GM19328 (cell line): ENCODE results near the gene APCDD1.
"Not testable (repeated sequence)": the region's sequence is repeated elsewhere in the genome, so short reads cannot be mapped to it uniquely, and the experiment has no call there.

ENCODE experiments used
- ATAC-seq: cut with Tn5 transposase; IDR thresholded peaks from one replicate; pipeline ENCODE4 v1.9.1; 2021; ENCODE audit warnings: mild to moderate bottlenecking, moderate library complexity; ENCODE audit not compliant: unreplicated experiment

APCDD1 gene

DNA sequence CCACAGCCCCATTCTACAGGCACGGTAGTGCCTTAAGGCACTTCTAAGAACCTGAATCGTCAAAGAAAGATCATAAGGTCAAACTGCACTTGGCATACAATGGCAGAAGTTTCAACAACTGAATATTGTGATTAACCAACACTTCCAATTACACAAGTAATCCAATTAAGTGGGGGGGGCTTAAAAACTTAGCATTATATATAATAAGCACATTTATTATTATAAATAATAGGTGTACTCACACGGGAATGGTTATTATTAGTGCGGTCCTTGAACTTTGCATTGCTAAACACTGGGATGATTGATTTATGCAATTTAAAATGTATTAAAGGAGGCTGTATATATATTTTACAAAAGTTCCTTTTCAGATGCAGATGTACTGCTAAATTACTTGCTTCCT lies 7.6 kb downstream of the APCDD1 start:
- no peak for ATAC-seq

DNA sequence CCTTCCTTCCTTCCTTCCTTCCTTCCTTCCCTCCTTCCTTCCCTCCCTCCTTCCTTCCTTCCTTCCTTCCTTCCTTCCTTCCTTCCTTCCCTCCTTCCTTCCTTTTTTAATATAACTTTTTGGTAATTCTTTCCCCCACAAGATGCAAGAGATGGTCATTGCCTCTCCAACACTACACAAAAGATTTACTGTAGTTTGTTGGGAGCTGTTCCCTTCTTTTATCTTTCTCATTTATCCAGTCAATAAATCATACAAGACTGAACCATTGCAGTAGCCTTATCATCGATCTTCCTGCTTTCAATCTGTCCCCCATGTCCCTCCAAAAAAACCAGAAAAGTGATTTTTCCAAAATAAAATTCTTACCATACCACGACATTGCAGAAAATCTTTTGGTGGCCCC lies 8.2 kb downstream of the APCDD1 start:
- no peak for ATAC-seq

DNA sequence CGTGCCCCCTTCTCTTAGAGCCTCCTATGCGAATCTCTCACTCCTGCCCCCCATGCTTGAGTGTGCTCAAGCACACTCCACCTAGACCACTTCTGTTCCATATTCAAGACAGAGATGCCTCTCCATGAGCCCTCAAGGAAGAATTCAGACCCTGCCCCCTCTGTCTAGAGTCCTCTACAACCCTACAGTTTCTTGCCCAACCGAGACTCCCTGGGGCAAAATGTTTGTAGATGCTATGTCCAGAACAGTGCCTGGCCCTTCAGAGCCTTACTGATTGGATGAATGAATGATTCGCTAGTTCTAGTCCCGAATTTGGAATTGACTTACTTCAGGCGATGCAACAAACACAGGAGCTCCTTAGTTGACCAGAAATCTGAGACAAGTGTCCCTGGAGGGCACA lies 8.7 kb downstream of the APCDD1 start:
- ATAC-seq: no peak

DNA sequence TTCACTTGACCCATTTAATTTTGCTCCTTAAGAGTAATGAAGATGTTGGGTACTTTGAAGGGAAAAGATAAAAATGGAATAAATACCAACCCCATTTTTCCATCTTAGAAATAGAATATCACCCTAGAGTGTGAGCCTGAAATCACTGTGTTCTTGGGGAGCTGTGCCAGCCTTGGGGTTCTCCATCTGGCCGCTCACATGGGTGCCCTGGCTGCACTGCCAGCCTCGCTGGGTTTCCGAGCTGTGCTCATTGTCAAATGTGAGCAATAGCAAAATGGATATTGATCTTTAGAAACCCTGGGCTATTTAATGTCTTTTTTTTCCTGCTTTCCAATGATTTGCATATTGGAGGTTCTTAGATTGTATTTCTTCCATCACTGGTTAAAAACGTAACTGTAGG lies 9.3 kb downstream of the APCDD1 start:
- ATAC-seq: no peak

DNA sequence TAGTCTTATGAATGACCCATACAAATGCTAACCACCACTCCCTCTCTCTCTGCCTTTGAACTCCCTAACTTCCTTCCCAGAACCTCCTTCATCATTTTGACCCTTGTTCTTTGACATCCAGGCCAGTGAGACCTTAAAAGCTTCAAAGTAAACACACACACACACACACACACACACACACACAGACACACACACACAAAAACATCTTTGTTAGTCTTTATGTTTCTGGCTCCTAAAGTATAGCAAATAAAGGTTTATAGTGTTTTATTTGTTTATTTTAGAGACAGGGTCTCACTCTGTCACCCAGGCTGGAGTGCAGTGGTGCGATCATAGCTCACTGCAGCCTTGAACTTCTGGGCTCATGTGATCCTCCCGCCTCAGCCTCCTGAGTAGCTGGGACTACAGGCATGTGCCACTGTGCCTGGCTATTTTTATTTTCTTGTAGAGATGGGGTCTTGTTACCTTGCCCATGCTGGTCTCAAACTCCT lies 9.8 kb downstream of the APCDD1 start:
- not testable (repeated sequence) for ATAC-seq

DNA sequence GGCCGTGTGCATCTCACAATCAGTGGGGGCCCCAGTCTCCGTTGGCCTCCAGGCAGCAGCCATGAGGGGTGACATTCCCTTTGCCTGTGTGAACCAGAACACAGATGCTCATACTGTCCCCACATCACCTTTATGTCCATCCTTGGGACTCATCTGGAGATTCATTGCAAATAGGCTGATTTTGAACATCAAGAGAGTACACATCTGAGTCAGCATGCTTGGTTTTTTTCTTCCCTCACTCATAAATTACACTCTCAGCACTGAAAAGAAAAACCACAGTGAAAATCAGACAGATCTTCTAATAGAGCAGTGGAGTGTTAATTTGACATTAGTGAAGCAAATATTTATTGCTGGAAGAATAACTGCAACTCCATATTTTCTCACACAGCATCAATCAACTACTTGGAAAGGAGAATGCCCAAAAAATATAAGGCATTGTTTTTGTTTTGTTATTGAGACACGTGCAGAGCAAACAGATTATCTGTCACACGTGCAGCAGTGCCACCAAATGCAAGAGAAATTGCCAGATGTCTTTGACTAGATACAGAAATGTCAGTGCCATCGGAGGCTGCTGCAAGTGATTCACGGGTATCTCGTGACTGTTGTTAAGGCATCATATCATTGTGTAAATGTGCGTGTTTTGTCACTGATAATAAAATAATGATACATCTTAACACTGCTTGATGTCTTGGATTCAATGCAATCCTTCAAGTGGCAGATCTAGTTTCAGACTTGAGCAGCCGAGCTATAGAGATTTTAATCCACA lies 10.9 kb downstream of the APCDD1 start:
- no peak for ATAC-seq

DNA sequence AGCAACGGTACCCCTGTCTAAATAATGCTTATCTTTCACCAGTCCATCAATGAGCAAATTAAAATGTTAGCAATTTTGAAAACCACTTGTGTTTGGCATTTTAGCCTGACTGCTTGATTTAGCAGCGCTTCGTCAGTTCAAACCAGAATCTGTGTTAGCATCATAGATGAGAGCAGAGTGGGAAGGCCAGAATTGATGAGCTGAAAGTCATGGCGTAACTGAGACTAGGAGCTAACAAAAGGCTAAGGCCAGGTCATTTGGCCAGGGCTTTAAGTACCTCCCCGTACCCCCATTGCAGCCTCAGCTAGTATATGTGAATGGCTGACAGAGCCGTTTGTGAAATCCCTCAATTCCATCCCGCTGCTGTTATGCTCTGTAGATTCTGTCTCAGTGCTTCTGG lies 16.0 kb downstream of the APCDD1 start:
- no peak for ATAC-seq

DNA sequence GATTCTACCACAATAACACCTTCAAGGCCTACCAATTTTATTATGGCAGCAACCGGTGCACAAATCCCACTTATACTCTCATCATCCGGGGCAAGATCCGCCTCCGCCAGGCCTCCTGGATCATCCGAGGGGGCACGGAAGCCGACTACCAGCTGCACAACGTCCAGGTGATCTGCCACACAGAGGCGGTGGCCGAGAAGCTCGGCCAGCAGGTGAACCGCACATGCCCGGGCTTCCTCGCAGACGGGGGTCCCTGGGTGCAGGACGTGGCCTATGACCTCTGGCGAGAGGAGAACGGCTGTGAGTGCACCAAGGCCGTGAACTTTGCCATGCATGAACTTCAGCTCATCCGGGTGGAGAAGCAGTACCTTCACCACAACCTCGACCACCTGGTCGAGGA lies 17.1 kb downstream of the APCDD1 start:
- no peak for ATAC-seq

DNA sequence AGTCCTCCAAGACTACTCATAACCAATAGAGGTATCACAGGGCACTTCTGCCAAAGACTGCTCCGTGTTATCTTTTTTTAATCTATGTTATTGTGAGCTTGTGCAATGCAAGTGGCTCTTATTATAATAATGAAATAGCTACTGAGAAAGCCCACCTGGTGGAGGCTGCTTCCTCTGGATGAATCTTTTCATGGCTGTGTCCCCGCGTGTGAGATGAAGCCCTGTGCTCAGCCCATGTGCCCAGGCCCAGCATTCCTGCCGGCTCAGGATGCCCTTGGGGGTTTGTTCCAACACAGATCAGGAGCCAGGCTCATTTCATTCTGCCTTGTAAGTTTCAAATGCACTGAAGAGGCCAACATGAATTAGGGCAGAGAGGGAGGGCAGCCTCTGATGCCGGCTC lies 18.7 kb downstream of the APCDD1 start:
- no peak for ATAC-seq

DNA sequence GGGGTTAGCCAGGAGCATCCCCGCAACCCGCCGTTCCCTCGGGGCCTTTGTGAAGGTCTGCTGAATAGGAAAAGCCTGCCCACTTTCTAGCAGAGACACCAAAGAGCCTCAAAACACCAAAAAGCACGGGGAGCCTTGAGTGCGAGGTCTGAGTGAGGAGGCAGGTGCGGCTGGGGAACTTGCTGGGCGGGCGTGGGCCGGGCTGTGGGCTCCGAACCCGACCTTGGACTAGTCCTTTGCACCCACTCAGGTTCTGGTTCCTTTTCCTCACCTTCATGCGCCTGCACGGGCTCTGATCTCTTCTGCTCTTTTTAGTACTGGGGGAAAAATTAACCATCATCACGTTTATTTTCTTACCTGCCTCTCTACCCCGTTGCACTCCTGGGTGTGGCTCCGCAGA lies 19.9 kb downstream of the APCDD1 start:
- no peak for ATAC-seq

DNA sequence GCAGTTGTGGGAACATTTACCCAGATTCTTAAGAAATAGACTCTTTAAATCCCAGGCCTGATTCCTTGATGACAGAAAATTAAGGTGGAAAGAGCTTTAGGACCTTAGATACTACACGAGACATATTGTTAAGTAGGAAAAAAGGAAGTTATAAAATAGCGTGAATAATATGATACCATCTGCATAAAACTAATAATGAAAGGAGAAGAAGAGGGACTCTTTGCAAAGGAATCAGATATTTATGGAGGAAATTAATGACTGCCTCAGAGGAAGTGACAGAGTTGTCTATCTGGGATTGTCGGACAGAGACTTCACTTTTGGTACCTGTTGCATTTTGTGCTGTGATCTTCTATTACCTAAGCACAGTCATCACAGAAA lies 20.8 kb downstream of the APCDD1 start:
- ATAC-seq: no peak

DNA sequence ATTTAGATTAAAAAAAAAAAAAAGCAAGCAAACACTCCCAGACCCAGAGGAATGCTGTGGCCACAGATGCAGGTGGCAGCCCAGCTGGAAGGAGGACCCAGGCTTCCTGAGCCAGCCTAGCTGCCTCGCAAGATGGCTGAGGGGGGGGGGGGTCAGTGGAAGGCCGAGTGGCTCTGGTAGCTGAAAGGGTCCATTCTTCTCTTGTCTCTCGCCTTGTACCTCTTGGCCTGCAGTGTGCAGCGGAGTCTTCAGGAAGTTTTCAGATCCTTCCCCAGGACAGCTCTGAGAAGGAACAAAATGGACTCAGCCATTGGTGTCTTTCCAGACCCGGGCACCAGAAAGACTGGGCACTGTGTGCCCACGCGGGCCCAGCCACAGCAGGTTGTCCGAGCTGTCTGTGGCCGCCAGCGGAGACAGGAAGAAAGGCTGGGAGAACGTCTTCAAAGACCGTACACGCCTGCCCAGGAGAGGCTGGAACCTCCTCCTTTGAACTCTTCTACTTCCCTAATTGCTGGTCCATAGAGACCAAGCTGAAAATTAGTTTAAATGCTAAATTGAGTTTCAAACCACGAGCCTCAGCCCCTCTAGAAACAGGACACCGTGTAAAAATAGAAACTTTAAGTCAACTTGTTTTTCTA lies 21.3 kb downstream of the APCDD1 start:
- no peak for ATAC-seq

DNA sequence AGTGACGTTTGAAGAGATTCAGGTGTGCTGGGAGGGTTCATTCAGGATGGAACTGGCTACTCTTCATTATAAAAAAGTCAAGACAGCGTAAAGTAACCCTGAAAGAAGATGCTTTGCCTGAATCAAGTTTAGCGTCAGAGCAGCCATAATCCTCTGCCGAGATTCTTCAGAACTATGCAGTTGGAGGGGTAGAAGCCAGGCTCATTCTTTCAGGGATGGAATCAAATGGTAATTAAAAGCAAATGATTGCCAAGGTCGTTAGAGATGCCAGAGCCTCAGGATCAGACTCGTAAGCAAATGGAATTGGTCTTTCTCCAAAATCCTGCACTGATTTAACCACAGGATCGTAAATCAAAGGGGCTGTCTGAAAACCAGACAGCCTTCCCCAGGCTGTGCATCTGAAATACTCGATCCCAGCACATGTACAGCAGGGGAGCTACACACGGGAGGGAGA lies 21.9 kb downstream of the APCDD1 start:
- no peak for ATAC-seq

DNA sequence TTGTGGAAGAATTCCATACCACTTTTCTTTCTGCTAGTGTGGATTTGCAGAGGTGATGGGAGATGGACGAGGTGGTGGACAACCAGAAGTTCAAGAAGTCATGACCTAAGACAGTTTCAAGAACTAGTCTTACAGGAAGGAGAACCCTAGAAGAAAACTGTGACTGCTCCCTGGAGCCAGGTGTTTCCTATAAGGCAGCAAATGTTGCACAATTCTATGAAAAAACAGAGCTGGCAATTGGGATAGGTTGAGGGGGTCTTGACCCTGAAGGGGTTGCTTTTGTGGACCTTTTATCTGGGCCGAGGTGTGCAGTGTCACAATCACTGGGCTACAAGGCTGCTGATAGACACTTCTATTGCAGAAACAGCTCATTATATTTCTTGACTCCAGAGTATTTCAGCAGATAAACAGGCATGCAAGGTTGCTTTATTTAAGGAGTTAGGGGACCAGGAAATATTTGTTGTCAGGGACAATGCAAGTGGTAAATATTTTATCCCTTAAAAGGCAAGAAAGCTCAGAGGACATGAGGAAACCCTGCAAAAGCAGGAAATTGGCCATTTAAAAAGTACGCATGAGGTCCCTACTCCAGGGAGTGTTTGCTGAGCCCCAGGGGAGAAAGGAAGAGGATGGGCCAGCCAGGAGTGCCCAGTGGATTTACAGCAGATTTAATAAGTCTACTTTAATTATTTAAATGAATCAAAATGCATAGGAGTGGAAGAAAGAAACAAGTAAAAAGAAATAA lies 22.9 kb downstream of the APCDD1 start:
- ATAC-seq: no peak

DNA sequence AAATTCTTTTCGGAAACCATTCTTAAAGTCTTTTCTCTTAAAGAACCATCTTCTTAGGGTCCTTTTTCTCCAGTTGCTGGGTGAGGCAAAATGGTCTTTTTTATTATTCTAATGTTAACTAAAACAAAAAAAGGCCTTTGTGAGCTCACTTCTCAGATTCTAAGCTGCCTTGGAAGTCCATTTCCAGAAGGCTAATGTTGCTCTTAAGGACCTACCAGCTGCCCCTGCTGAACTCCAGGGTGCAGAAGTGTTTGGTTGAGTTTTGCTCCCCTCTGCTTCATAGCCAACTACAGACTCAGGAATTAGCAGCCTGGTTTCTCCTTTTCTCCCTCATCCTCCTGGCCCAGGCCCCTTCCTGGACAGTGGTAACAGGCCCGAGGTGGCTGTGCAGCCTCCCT lies 23.4 kb downstream of the APCDD1 start:
- ATAC-seq: no peak

DNA sequence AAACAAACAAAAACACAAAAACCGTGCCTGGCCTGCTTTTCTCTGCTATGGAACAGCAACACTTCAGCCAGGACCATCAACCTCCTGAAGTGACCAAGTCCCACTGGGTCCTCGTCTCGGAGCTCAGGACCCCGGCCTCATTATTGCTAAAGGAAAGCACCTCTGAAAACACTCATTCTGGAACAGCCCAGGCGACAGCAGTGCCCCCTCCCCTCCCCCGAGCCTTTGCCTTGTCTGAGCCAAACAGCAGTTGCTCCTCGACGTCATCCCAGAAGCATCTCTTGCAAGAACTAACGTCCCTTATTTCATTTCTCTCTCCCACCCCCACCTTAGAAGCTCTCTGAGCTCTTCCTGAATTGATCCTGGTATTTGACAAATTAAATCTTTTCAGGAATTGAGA lies 27.4 kb downstream of the APCDD1 start:
- no peak for ATAC-seq

DNA sequence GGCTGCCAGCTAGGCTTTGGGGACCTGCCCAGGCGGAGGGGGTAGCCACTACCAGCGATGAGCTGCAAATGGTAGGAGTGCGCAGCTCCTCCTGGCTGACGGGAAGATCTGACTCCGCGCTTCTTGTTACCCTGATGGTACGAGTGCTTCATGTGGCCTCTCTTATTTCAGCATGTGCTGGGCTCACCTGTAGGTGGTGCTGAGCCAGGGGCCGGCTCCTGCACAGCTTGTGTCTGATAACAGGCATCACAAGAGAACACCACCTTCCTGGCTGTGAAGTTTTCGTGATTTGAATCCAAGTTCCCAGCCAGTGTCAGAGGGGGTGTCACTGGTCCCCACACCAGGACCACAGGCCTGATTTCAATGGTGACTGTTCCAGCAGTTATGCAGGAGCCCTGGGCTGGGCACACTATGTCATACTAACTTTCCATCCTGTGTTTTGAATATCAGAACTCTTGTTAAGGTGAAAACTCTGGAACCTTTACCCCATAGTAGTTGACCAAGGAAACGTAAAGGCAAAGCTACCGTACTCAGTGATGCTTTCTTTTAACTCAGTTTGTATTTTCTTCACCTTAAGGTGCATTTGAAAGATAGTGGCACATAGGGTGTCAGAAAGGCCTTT lies 28.0 kb downstream of the APCDD1 start:
- peak; percentile 13 for ATAC-seq

DNA sequence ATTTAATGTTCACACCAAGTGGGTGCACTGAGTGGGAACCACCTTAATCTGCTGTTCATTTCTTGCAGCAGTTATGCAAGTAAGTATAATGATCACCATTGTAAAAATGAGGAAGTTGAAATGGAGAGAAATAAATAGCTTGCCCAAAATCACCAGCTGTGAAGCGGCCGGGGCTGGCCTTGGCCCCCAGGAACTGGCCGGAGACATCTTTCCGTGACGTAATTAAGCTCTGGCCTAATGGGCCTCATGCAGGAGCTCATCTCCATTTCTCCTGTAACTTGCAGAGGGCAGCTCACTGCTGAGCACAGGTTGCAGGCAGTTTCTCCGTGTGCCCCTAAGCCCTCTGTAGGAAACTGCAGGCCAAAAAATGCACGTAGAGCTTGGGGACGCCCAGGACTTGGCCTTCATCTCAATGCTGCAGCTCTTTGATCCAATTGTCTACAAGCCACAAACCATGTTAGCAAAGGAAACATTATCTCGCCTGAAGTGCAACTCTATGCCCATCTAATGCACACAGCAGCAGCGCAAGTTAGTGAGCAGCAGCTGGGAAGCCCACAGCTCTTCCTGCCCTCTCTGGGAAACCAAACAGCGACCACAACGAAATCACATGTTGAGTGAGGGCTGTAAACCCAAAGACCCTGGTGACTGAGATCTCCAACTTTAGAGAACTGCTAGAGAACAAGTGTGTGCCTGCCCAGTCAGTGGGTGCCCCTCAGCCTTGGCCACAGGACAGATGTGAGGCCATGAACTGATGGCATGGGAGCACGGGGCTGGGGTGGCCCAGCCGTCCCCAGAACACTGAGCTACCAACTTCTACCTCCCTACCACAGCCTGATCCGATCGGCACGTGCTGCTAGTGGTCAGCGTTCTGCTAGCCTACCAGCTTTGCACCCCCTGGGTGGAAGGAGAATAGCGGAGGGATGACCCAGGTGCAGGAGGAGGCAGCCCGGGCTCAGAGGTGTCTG lies 28.8 kb downstream of the APCDD1 start:
- ATAC-seq: peak; percentile 62

DNA sequence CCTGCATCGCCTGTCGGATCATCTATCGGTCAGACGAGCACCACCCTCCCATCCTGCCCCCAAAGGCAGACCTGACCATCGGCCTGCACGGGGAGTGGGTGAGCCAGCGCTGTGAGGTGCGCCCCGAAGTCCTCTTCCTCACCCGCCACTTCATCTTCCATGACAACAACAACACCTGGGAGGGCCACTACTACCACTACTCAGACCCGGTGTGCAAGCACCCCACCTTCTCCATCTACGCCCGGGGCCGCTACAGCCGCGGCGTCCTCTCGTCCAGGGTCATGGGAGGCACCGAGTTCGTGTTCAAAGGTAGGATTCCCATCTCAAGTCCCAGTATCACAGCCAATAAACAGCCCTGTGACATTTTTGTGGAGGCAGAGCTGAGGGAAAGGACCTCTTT lies 31.0 kb downstream of the APCDD1 start:
- ATAC-seq: no peak

DNA sequence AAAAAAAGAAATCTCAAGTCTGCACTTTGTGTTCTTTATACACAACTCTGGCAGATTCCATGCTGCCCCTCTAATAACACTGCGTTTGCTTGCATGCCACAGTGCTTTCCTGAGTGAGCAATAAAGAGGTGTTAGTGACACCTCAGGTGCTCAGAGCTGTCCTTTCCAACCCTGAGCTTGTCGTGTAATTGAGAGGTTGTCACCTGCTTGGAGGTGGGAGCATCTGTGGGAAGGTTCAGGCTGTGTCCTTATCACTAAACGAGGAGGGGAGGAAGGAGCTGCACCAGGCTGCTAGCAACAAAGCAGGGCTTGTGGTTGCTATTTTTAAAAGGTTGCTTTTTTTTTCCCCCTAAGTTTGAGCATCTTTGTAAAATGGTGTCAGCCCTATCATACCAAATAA lies 31.9 kb downstream of the APCDD1 start:
- no peak for ATAC-seq
